Measurements from ENCODE around the gene ZNF750.

The ZNF750 gene

DNA sequence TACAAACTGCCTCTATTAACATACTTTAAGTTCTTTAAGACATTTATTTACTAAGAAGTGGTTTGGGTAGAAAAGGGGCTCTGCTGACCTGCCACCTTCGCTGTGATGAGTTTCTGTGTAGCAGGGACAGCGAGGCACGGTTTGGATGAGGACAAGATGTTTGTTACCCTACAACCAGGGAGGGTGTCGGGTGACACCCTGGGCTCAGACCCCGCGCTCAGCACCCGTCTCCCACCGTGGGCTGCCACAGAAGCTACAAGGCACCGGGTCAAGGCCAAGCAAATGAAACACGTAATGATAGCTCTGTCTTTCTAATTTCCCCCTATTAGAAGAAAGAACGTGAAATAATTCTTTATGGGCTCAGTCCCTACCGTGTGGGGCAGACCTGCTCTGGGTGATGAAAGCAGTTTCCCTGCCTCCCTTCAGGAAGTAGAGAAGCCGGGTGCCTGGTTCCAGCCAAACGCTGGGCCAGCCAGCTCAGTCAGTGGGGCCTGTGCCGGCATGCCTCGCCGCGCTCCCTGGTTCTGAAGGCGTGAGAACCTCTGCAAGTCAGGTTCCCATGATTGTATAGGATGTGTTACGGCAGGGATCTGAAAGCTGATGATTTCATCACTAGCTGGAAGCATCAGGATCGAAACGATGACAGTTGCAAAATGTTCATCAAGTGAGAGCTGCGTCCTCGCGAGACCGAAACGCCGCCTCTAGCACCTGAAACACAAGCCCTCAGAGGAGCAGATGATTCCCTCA lies 3.9 kb downstream of the ZNF750 start:
- CTCF ChIA-PET, result interaction anchor here (1.0 to 1.9 kb wide), 4 partner anchors 15 to 61 kb away, joined by 3 to 6 read pairs (median 6); no protein-coding TSS in a partner anchor

DNA sequence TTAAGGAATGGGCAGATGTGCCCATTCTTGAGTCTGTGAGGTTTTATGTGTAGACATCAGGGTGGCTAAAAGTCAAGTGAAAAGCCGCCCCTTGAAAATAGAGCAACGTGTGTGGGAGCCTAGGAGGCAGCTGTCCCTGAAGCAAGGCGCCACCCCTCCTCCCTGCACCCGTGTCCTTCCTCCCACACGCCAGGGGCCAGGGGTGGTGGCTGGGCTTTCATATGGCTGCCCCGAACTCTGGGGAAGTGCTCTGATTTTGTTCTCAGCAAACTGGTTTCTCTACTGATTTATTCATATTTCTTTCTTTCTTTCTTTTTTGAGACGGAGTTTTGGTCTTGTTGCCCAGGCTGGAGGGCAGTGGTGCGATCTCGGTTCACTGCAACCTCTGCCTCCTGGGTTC lies 4.7 kb downstream of the ZNF750 start:
- no peak overlapping the region for H3K4me3 ChIP-seq (ENCODE audit: low read depth, low read length)
- no peaks in the 10 kb centered on the region for H3K4me1 ChIP-seq (ENCODE audit: control insufficient read depth, insufficient read depth, low read length)
- POLR2A ChIA-PET, result no interaction called here
- H3K9me3 ChIP-seq (ENCODE audit: control insufficient read depth, insufficient read depth, low read depth, low read length), result no peaks in the 10 kb centered on the region
- CTCF ChIA-PET, result no interaction called here
- H3K36me3 ChIP-seq (ENCODE audit: control insufficient read depth in 2 of 2, insufficient read depth in 1 of 2, low read length in 2 of 2), result peaks cover 0 to 12% of the 10 kb centered on the region in 2 experiments; a peak in 2 of 3 replicates
- peak; percentile 71 for TF ChIP-seq ZFHX2 (tag by site-specific recombination; conservative IDR thresholded peaks at IDR 0.05)
- TF ChIP-seq ZNF473 (tag by site-specific recombination; IDR thresholded peaks at IDR 0.05), result no peak
- no peak for TF ChIP-seq ZNF571 (tag by site-specific recombination; IDR thresholded peaks at IDR 0.05)
- TF ChIP-seq ZNF433 (tag by site-specific recombination; IDR thresholded peaks at IDR 0.05; ENCODE audit: low read depth), result no peak
- TF ChIP-seq ZNF174 (tag by site-specific recombination; IDR thresholded peaks at IDR 0.05), result no peak
- TF ChIP-seq ZNF391 (tag by site-specific recombination; IDR thresholded peaks at IDR 0.05; ENCODE audit: borderline replicate concordance, low read depth), result no peak
- peak; percentile 63 for TF ChIP-seq ZNF341 (tag by site-specific recombination; IDR thresholded peaks at IDR 0.05; ENCODE audit: low read depth)
- TF ChIP-seq ZNF596 (tag by site-specific recombination; IDR thresholded peaks at IDR 0.05), result no peak
- no peak for TF ChIP-seq ZNF133 (tag by site-specific recombination; IDR thresholded peaks at IDR 0.05)
- no peak for TF ChIP-seq GLIS2 (tag by site-specific recombination; IDR thresholded peaks at IDR 0.05)
- TF ChIP-seq EGR2 (tag by site-specific recombination; IDR thresholded peaks at IDR 0.05; ENCODE audit: low read depth), result peak; percentile 67; the same call in 1 of the 2 replicates
- TF ChIP-seq, protein P1, sequence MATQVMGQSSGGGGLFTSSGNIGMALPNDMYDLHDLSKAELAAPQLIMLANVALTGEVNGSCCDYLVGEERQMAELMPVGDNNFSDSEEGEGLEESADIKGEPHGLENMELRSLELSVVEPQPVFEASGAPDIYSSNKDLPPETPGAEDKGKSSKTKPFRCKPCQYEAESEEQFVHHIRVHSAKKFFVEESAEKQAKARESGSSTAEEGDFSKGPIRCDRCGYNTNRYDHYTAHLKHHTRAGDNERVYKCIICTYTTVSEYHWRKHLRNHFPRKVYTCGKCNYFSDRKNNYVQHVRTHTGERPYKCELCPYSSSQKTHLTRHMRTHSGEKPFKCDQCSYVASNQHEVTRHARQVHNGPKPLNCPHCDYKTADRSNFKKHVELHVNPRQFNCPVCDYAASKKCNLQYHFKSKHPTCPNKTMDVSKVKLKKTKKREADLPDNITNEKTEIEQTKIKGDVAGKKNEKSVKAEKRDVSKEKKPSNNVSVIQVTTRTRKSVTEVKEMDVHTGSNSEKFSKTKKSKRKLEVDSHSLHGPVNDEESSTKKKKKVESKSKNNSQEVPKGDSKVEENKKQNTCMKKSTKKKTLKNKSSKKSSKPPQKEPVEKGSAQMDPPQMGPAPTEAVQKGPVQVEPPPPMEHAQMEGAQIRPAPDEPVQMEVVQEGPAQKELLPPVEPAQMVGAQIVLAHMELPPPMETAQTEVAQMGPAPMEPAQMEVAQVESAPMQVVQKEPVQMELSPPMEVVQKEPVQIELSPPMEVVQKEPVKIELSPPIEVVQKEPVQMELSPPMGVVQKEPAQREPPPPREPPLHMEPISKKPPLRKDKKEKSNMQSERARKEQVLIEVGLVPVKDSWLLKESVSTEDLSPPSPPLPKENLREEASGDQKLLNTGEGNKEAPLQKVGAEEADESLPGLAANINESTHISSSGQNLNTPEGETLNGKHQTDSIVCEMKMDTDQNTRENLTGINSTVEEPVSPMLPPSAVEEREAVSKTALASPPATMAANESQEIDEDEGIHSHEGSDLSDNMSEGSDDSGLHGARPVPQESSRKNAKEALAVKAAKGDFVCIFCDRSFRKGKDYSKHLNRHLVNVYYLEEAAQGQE (tag by site-specific recombination; IDR thresholded peaks at IDR 0.05), result no peak
- no peak for TF ChIP-seq ZNF670 (tag by site-specific recombination; IDR thresholded peaks at IDR 0.05; ENCODE audit: low read depth)
- no peak for TF ChIP-seq ZNF521 (tag by site-specific recombination; IDR thresholded peaks at IDR 0.05)
- TF ChIP-seq, protein P2, sequence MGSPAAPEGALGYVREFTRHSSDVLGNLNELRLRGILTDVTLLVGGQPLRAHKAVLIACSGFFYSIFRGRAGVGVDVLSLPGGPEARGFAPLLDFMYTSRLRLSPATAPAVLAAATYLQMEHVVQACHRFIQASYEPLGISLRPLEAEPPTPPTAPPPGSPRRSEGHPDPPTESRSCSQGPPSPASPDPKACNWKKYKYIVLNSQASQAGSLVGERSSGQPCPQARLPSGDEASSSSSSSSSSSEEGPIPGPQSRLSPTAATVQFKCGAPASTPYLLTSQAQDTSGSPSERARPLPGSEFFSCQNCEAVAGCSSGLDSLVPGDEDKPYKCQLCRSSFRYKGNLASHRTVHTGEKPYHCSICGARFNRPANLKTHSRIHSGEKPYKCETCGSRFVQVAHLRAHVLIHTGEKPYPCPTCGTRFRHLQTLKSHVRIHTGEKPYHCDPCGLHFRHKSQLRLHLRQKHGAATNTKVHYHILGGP (tag by site-specific recombination; IDR thresholded peaks at IDR 0.05), result no peak
- no peak for TF ChIP-seq ZNF837 (tag by site-specific recombination; IDR thresholded peaks at IDR 0.05)
- no peak for TF ChIP-seq IKZF3 (tag by site-specific recombination; IDR thresholded peaks at IDR 0.05)
- no peak for TF ChIP-seq ZNF600 (tag by site-specific recombination; IDR thresholded peaks at IDR 0.05)
- TF ChIP-seq KLF1 (tag by site-specific recombination; IDR thresholded peaks at IDR 0.05), result no peak
- no peak for TF ChIP-seq ZNF707 (tag by site-specific recombination; IDR thresholded peaks at IDR 0.05)
- H3K27ac ChIP-seq (ENCODE audit: extremely low read depth, low read depth, low read length), result no peak overlapping the region

More for the DNA sequence above, 3.9 kb downstream of the ZNF750 start:
- H3K4me1 ChIP-seq (ENCODE audit: control insufficient read depth, insufficient read depth, low read length), result no peaks in the 10 kb centered on the region
- no peak overlapping the region for H3K27ac ChIP-seq (ENCODE audit: extremely low read depth, low read depth, low read length)
- H3K4me3 ChIP-seq (ENCODE audit: low read depth, low read length), result no peak overlapping the region
- H3K9me3 ChIP-seq (ENCODE audit: control insufficient read depth, insufficient read depth, low read depth, low read length), result no peaks in the 10 kb centered on the region
- POLR2A ChIA-PET, result interaction anchor here (0.5 kb wide), 1 partner anchor 11 kb away, joined by 4 read pairs; no protein-coding TSS in a partner anchor
- H3K36me3 ChIP-seq (ENCODE audit: control insufficient read depth in 2 of 2, insufficient read depth in 1 of 2, low read length in 2 of 2), result peaks cover 0 to 10% of the 10 kb centered on the region in 2 experiments; a peak in 2 of 3 replicates
- TF ChIP-seq ZBTB26 (tag by site-specific recombination; optimal IDR thresholded peaks at IDR 0.05) (no peak), ZNF600 (tag by site-specific recombination; IDR thresholded peaks at IDR 0.05) (peak; percentile 40; the same call in 1 of the 2 replicates), ZNF558 (tag by site-specific recombination; IDR thresholded peaks at IDR 0.05) (no peak)

Measured in HEK293 (cell line).